ENCODE results near the gene MT1A.

GRCh38 chr16:56633535-56633934 lies 4.9 kb upstream of the MT1A start:
- TF ChIP-seq, protein P1, sequence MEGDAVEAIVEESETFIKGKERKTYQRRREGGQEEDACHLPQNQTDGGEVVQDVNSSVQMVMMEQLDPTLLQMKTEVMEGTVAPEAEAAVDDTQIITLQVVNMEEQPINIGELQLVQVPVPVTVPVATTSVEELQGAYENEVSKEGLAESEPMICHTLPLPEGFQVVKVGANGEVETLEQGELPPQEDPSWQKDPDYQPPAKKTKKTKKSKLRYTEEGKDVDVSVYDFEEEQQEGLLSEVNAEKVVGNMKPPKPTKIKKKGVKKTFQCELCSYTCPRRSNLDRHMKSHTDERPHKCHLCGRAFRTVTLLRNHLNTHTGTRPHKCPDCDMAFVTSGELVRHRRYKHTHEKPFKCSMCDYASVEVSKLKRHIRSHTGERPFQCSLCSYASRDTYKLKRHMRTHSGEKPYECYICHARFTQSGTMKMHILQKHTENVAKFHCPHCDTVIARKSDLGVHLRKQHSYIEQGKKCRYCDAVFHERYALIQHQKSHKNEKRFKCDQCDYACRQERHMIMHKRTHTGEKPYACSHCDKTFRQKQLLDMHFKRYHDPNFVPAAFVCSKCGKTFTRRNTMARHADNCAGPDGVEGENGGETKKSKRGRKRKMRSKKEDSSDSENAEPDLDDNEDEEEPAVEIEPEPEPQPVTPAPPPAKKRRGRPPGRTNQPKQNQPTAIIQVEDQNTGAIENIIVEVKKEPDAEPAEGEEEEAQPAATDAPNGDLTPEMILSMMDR (IDR thresholded peaks at IDR 0.05), result no peak
- TF ChIP-seq ZNF263 (CRISPR knock-in tag; IDR thresholded peaks at IDR 0.05; ENCODE audit: low read depth) (no peak), PRDM15 (CRISPR knock-in tag; IDR thresholded peaks at IDR 0.05) (no peak), NR1H2 (CRISPR knock-in tag; IDR thresholded peaks at IDR 0.05) (no peak)
